Measurements from ENCODE around the gene SND1.

- TF ChIP-seq POLR2AphosphoS5 (IDR thresholded peaks at IDR 0.05; ENCODE audit: low read depth, low read length) (no peak), TAF1 (IDR thresholded peaks at IDR 0.05; ENCODE audit: borderline replicate concordance, low read depth, low read length) (no peak), POLR2A (IDR thresholded peaks at IDR 0.05; ENCODE audit: low read depth, low read length) (no peak)
These were observed 285.2 kb downstream of the SND1 start for GRCh38 chr7:127937066-127937680.

Data from GM12892 (cell line).